H1 (cell line): Measurements from ENCODE around the gene KAT14. TPM values are rescaled to one million over a fixed set of nuclear protein-coding genes. Genes with fewer than 3 reads are reported as not detected.
"Not testable (repeated sequence)": the region's sequence is repeated elsewhere in the genome, so short reads cannot be mapped to it uniquely, and the experiment has no call there.

Experiments
- CTCF ChIA-PET: fragments of 300-600 bp; sonication (Branson Sonifier 250); formaldehyde crosslinking; loops from one replicate; lab custom pipeline; 2021; ENCODE audit not compliant: partially characterized antibody; lab: Charles Lee
- POLR2A ChIA-PET: fragments of 300-600 bp; sonication (Branson Sonifier 250); formaldehyde crosslinking; loops from one replicate; lab custom pipeline; 2021; ENCODE audit warnings: inconsistent platforms; ENCODE audit not compliant: partially characterized antibody; lab: Charles Lee
- DNase-seq, 2 experiments: peaks; one replicate each; pipeline versions ENCODE4 v3.0.0 to v3.0.0-alpha.2; 2010 to 2022; ENCODE audit warnings: low spot score in 2 of 2, low read depth in 1 of 2, mixed read lengths in 1 of 2
- FAIRE-seq: peaks from 2 replicates; lab custom pipeline; 2011; peaks lifted over from hg19 to GRCh38; lab: Jason Lieb, UNC
- H2AFZ ChIP-seq: 2 replicates; pipeline ENCODE4 v1.8.1; 2012; ENCODE audit warnings: low read length, inconsistent platforms
- H2AK5ac ChIP-seq: 2 replicates; pipeline ENCODE4 v1.6.1; 2013; ENCODE audit warnings: low read depth, low read length
- H2BK120ac ChIP-seq: replicated peaks from 2 replicates; pipeline ENCODE3; 2013; ENCODE audit warnings: low read depth, low read length, inconsistent platforms
- H2BK12ac ChIP-seq: 2 replicates; pipeline ENCODE4 v1.6.1; 2013; ENCODE audit warnings: low read depth, low read length
- H2BK15ac ChIP-seq: 2 replicates; pipeline ENCODE4 v1.6.1; 2013; ENCODE audit warnings: low read length
- H2BK20ac ChIP-seq: 2 replicates; pipeline ENCODE4 v1.6.1; 2013; ENCODE audit warnings: low read length
- H2BK5ac ChIP-seq: 2 replicates; pipeline ENCODE4 v1.6.1; 2013; ENCODE audit warnings: low read depth, low read length
- H3K14ac ChIP-seq: 2 replicates; pipeline ENCODE4 v1.6.1; 2013; ENCODE audit warnings: inconsistent platforms; ENCODE audit not compliant: insufficient read length
- H3K18ac ChIP-seq: 2 replicates; pipeline ENCODE4 v1.6.1; 2013; ENCODE audit warnings: low read length; ENCODE audit errors: extremely low read depth
- H3K23ac ChIP-seq: 2 replicates; pipeline ENCODE4 v1.6.1; 2013; ENCODE audit warnings: inconsistent platforms; ENCODE audit not compliant: insufficient read length
- H3K23me2 ChIP-seq: 2 replicates; pipeline ENCODE4 v1.6.1; 2013; ENCODE audit warnings: low read depth, low read length
- H3K27ac ChIP-seq: 2 replicates; pipeline ENCODE4 v1.6.1; 2011; ENCODE audit warnings: low read depth, low read length, inconsistent platforms
- H3K27me3 ChIP-seq, 4 experiments: replicated peaks in 1 of 4; 1 replicate in 1 of 4; 2 replicates in 3 of 4; pipeline versions ENCODE4 v1.6.1 to v1.8.1; 2011 to 2013; ENCODE audit warnings: low read length in 3 of 4, mild to moderate bottlenecking in 3 of 4, inconsistent platforms in 2 of 4, mixed read lengths in 2 of 4, moderate library complexity in 1 of 4; ENCODE audit not compliant: control insufficient read depth in 3 of 4, insufficient read depth in 3 of 4; ENCODE audit errors: extremely low read depth in 1 of 4
- H3K36me3 ChIP-seq, 4 experiments: 2 replicates each; pipeline versions ENCODE4 v1.6.1 to v1.8.1; 2011 to 2013; ENCODE audit warnings: mild to moderate bottlenecking in 4 of 4, low read length in 3 of 4, moderate library complexity in 2 of 4, control low read depth in 1 of 4, inconsistent platforms in 1 of 4; ENCODE audit not compliant: insufficient read depth in 4 of 4, control insufficient read depth in 2 of 4
- H3K4ac ChIP-seq: replicated peaks from 2 replicates; pipeline ENCODE3; 2013; ENCODE audit warnings: low read length, low read depth, mixed read lengths, inconsistent platforms; ENCODE audit not compliant: insufficient read length
- H3K4me1 ChIP-seq, 4 experiments: replicated peaks in 1 of 4; 1 replicate in 1 of 4; 2 replicates in 3 of 4; pipeline versions ENCODE4 v1.6.1 to v1.8.1; 2011 to 2013; ENCODE audit warnings: low read length in 3 of 4, inconsistent platforms in 2 of 4, mixed read lengths in 1 of 4; ENCODE audit not compliant: insufficient read depth in 4 of 4, control insufficient read depth in 3 of 4
- H3K4me2 ChIP-seq, 2 experiments: 2 replicates each; pipeline versions ENCODE4 v1.6.1 to v1.8.1; 2011 to 2013; ENCODE audit warnings: low read depth in 2 of 2, low read length in 2 of 2, control low read depth in 1 of 2, inconsistent platforms in 1 of 2, mild to moderate bottlenecking in 1 of 2; ENCODE audit not compliant: insufficient read depth in 1 of 2
- H3K4me3 ChIP-seq, 4 experiments: fragments of 200-600, 300-600 bp in 1 of 4; sonication (generic), shearing (Covaris generic), sonication (Bioruptor Twin) in 1 of 4; 2 replicates each; pipeline versions ENCODE4 v1.5.1 to v1.8.1; 2011 to 2016; ENCODE audit warnings: low read length in 4 of 4, low read depth in 3 of 4, control low read depth in 2 of 4, inconsistent platforms in 2 of 4, mild to moderate bottlenecking in 2 of 4, mixed read lengths in 1 of 4, moderate library complexity in 1 of 4; ENCODE audit not compliant: insufficient read depth in 2 of 4; ENCODE audit errors: extremely low read depth in 1 of 4
- H3K56ac ChIP-seq: replicated peaks from 2 replicates; pipeline ENCODE3; 2013; ENCODE audit warnings: low read depth, mild to moderate bottlenecking, mixed read lengths, low read length, inconsistent platforms; ENCODE audit not compliant: insufficient read length
- H3K79me1 ChIP-seq: 2 replicates; pipeline ENCODE4 v1.6.1; 2013; ENCODE audit warnings: low read depth, low read length, control low read depth
- H3K79me2 ChIP-seq, 2 experiments: 2 replicates each; pipeline versions ENCODE4 v1.6.1 to v1.8.1; 2012 to 2013; ENCODE audit warnings: low read length in 2 of 2, mild to moderate bottlenecking in 2 of 2, inconsistent platforms in 1 of 2; ENCODE audit not compliant: insufficient read depth in 2 of 2, control insufficient read depth in 1 of 2
- H3K9ac ChIP-seq, 4 experiments: replicated peaks in 1 of 4; 1 replicate in 1 of 4; 2 replicates in 3 of 4; pipeline versions ENCODE4 v1.6.1 to v1.8.1; 2011 to 2013; ENCODE audit warnings: low read depth in 3 of 4, low read length in 3 of 4, control low read depth in 2 of 4, mild to moderate bottlenecking in 2 of 4, moderate library complexity in 2 of 4, inconsistent platforms in 1 of 4; ENCODE audit errors: extremely low read depth in 1 of 4
- H3K9me3 ChIP-seq, 2 experiments: 2 replicates each; pipeline versions ENCODE4 v1.6.1 to v1.8.1; 2012 to 2013; ENCODE audit warnings: mild to moderate bottlenecking in 2 of 2, moderate library complexity in 2 of 2, control low read depth in 1 of 2, inconsistent platforms in 1 of 2, low read depth in 1 of 2, low read length in 1 of 2, mixed read lengths in 1 of 2; ENCODE audit not compliant: insufficient read depth in 2 of 2
- H4K20me1 ChIP-seq, 2 experiments: replicated peaks in 1 of 2; 2 replicates each; pipeline versions ENCODE3 to v1.8.1; 2011 to 2013; ENCODE audit warnings: inconsistent platforms in 2 of 2, low read length in 2 of 2, mild to moderate bottlenecking in 1 of 2; ENCODE audit not compliant: insufficient read depth in 2 of 2, control insufficient read depth in 1 of 2
- H4K5ac ChIP-seq: 2 replicates; pipeline ENCODE4 v1.6.1; 2013; ENCODE audit warnings: low read length, low read depth, mixed read lengths, inconsistent platforms; ENCODE audit not compliant: insufficient read length
- H4K8ac ChIP-seq: 2 replicates; pipeline ENCODE4 v1.8.0; 2013; ENCODE audit warnings: mild to moderate bottlenecking, moderate library complexity, low read length, inconsistent platforms; ENCODE audit not compliant: insufficient read depth; ENCODE audit errors: extremely low read depth
- H4K91ac ChIP-seq: replicated peaks from 2 replicates; pipeline ENCODE3; 2013; ENCODE audit warnings: low read length, mixed read lengths, inconsistent platforms; ENCODE audit not compliant: insufficient read length
- WGBS, 2 experiments: shearing (Covaris generic) in 1 of 2; methylation state at CpG; one replicate each; pipeline versions ENCODE4 v1.1.6 to v1.1.7; 2013 to 2015; ENCODE audit warnings: low lambda C conversion rate in 2 of 2, mixed read lengths in 2 of 2, inconsistent platforms in 1 of 2, low coverage in 1 of 2, missing lambda C conversion rate in 1 of 2; ENCODE audit not compliant: insufficient replicate concordance in 2 of 2, insufficient coverage in 1 of 2, insufficient read length in 1 of 2; ENCODE audit errors: extremely low coverage in 1 of 2, missing lambda C conversion rate in 1 of 2; 5-methylcytosine and 5-hydroxymethylcytosine counted together
- polyA plus RNA-seq, 7 experiments: library from polyadenylated mRNA; depleted of rRNA in 3 of 7; stranded (reverse) in 5 of 7; unstranded in 2 of 7; fragments of >200 nt in 5 of 7; fragments of 200-250 nt in 2 of 7; gene quantifications; 1 replicate in 5 of 7; 2 replicates in 1 of 7; 4 replicates in 1 of 7; pipeline versions ENCODE4 v1.2.1 to v1.2.3, GENCODE V29; 2011 to 2013; ENCODE audit warnings: missing spikeins in 2 of 7, mixed read lengths in 2 of 7
- total RNA-seq: library from RNA; stranded (reverse); fragmentation: NEBNext Ultra II Directional; extraction: Animal tissue kit (Norgen Biotek cat#: 25700); gene quantifications from 2 replicates; pipeline ENCODE4 v1.2.1, GENCODE V29; 2021

The KAT14 gene
- total and polyA plus RNA-seq, 2 of the 8 experiments (the other 6 are each of a cell fraction or from before 2014, with no cell fraction given): 17.3 to 29.3 TPM

DNA sequence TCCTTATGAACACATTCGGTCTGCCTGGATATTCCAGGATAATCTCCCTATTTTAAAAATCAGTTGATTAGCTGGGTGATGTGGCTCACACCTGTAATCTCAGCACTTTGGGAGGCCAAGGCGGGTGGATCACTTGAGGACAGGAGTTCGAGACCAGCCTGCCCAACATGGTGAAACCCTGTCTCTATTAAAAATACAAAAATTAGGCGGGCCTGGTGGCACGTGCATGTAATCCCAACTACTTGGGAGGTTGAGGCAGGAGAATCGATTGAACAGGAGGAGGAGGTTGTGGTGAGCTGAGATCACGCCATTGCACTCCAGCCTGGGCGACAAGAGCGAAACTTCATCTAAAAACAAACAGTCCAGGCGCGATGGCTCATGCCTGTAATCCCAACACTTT lies 48.8 kb upstream of the KAT14 start:
- H3K23ac ChIP-seq, H3K14ac ChIP-seq, H2AFZ ChIP-seq, H4K91ac ChIP-seq, H2BK20ac ChIP-seq, H2BK120ac ChIP-seq, H4K5ac ChIP-seq, FAIRE-seq, H3K4me3 ChIP-seq, H4K20me1 ChIP-seq, H3K9me3 ChIP-seq, H3K79me2 ChIP-seq, H3K56ac ChIP-seq, H3K4ac ChIP-seq, H2BK12ac ChIP-seq, H2BK5ac ChIP-seq, H3K18ac ChIP-seq, H3K9ac ChIP-seq, DNase-seq, POLR2A ChIA-PET, H3K27ac ChIP-seq, H3K79me1 ChIP-seq, H2BK15ac ChIP-seq, H2AK5ac ChIP-seq, H4K8ac ChIP-seq, H3K4me2 ChIP-seq, H3K4me1 ChIP-seq, H3K36me3 ChIP-seq, H3K27me3 ChIP-seq, H3K23me2 ChIP-seq: not testable (repeated sequence)
- WGBS, 2 experiments: 93% methylated on average over 11 of the region's 11 CpGs; no CpG with 5 or more reads in 1 of the 2 experiments
- CTCF ChIA-PET: interaction anchor here (0.8 kb wide), 1 partner anchor 9 kb away, joined by 4 read pairs; no protein-coding TSS in a partner anchor
